ENCODE data around the gene WDR5.

- TF ChIP-seq USF2 (CRISPR knock-in tag; IDR thresholded peaks at IDR 0.05) = no peak
- no peak for TF ChIP-seq SRF (CRISPR knock-in tag; IDR thresholded peaks at IDR 0.05)
- TF ChIP-seq SOX6 (IDR thresholded peaks at IDR 0.05) = no peak
- TF ChIP-seq POLR2A (conservative IDR thresholded peaks at IDR 0.05) = no peak
- TF ChIP-seq NFIC (IDR thresholded peaks at IDR 0.05) = no peak
- no peak for TF ChIP-seq RAD21 (CRISPR knock-in tag; conservative IDR thresholded peaks at IDR 0.05 in 1 of 2, IDR thresholded peaks at IDR 0.05 in 1 of 2)
- TF ChIP-seq HDAC2 (IDR thresholded peaks at IDR 0.05) = no peak
- no peak for TF ChIP-seq GABPA (tag; conservative IDR thresholded peaks at IDR 0.05; ENCODE audit: low read depth)
- TF ChIP-seq EZH2 (IDR thresholded peaks at IDR 0.05; ENCODE audit: borderline replicate concordance, low read depth, low read length) = no peak
- TF ChIP-seq FOXJ3 (CRISPR knock-in tag; IDR thresholded peaks at IDR 0.05) = no peak
- TF ChIP-seq MYC (IDR thresholded peaks at IDR 0.05; ENCODE audit: low read depth, low read length) = no peak
- TF ChIP-seq MYC (CRISPR knock-in tag; IDR thresholded peaks at IDR 0.05; ENCODE audit: borderline replicate concordance, low read depth) = no peak
- TF ChIP-seq CTCF (IDR thresholded peaks at IDR 0.05 in 2 of 3, conservative IDR thresholded peaks at IDR 0.05 in 1 of 3; ENCODE audit: insufficient read depth in 2 of 3, low read depth in 1 of 3, low read length in 3 of 3) = no peak
- no peak for TF ChIP-seq ZBTB40 (IDR thresholded peaks at IDR 0.05)
- TF ChIP-seq ZBTB40 (CRISPR knock-in tag; IDR thresholded peaks at IDR 0.05) = no peak
- no peak for TF ChIP-seq RNF2 (IDR thresholded peaks at IDR 0.05)
Measured at GRCh38 chr9:134174526-134175290, 38.8 kb downstream of the WDR5 start.

Data from K562 (cell line).